ENCODE measurements around the gene SZT2. TPM values are rescaled to one million over a fixed set of nuclear protein-coding genes. Genes with fewer than 3 reads are reported as not detected.

SZT2 gene
- total RNA-seq, 1 experiment from 2014 or later, result 28.4 TPM

- TF ChIP-seq NFE2L1 (CRISPR knock-in tag; IDR thresholded peaks at IDR 0.05), result no peak
- no peak for TF ChIP-seq ERG (CRISPR knock-in tag; IDR thresholded peaks at IDR 0.05)
Measured at GRCh38 chr1:43415901-43416300, 26.2 kb downstream of the SZT2 start (continued).

DNA sequence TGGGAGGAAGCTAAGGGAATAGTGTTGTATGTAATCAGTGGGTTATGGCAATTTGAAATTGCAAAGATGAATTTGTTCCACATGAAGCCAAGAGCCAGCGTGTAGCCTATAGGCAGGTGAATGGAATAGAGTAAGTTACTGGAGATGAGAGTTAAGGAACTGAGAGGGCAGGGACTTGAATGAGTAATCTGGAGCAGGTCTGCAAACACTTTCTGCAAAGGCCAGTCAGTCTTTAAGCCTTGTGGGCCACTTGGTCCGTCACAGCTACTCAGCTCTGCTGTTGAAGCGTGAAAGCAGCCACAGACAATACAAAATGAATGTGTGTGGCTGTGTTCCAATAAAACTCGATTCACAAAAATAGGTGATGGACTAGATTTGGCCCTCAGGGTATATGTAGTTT lies 29.2 kb downstream of the SZT2 start:
- ATAC-seq (no peak), DNase-seq (ENCODE audit: low spot score) (no peak)
- POLR2A ChIA-PET, result no interaction called here
- TF ChIP-seq ZNF232 (CRISPR knock-in tag; IDR thresholded peaks at IDR 0.05), result no peak
- TF ChIP-seq NR2C2 (CRISPR knock-in tag; IDR thresholded peaks at IDR 0.05), result no peak
- no peak for TF ChIP-seq GTF2I (CRISPR knock-in tag; conservative IDR thresholded peaks at IDR 0.05)
- TF ChIP-seq FOXJ3 (CRISPR knock-in tag; IDR thresholded peaks at IDR 0.05; ENCODE audit: borderline replicate concordance), result no peak
- Mint-ChIP-seq H3K27ac (no peak overlapping the region), H3K4me1 (peaks cover 9% of the 10 kb centered on the region), H3K9me3 (no peaks in the 10 kb centered on the region), H3K36me3 (peaks cover 15% of the 10 kb centered on the region), H3K4me3 (no peak overlapping the region), H3K27me3 (ENCODE audit: low read depth) (no peaks in the 10 kb centered on the region)
- CTCF ChIA-PET, result interaction anchor here (1.0 kb wide), 1 partner anchor 192 kb away, joined by 4 read pairs; no protein-coding TSS in a partner anchor

DNA sequence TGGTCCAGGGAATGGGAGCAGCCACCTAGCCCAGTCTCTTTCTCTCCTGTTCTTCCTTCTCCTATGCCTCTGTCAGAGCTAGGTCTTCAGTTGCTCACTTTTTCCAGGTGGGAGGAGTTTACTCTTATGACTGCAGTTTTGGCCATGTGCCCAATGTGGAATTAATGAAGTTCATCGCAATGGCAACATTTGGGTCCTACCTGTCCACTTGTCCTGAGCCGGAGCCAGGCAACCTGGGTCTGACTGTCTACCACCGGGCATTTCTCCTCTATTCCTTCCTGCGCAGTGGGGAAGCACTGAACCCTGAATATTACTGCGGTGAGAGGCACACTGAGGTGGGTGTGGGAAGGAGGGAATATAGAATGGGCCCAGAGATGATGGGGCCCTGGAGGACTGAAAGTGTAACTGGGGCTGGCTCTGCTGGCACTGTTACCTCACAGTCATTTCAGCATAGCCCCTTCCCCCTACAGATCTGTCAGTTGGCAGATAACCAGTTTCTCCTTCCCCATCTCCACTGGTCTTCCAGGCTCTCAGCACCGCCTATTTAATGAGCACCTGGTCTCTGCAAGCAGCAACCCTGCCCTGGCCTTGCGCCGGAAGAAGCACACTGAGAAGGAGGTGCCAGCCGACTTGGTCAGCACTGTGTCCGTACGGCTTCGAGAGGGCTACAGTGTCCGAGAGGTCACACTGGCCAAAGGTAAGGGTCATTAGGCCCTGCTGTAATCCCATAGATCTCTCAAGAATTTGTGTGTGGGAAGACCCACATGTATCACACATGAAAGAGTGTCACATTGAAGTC lies 30.1 kb downstream of the SZT2 start:
- no peak for TF ChIP-seq ZNF121 (CRISPR knock-in tag; IDR thresholded peaks at IDR 0.05)
- TF ChIP-seq, protein P1, sequence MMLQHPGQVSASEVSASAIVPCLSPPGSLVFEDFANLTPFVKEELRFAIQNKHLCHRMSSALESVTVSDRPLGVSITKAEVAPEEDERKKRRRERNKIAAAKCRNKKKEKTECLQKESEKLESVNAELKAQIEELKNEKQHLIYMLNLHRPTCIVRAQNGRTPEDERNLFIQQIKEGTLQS (CRISPR knock-in tag; conservative IDR thresholded peaks at IDR 0.05), result no peak
- TF ChIP-seq SP1 (CRISPR knock-in tag; conservative IDR thresholded peaks at IDR 0.05), result no peak
- TF ChIP-seq ATF2 (CRISPR knock-in tag; IDR thresholded peaks at IDR 0.05; ENCODE audit: borderline replicate concordance, low read depth), result no peak
- TF ChIP-seq, protein P2, sequence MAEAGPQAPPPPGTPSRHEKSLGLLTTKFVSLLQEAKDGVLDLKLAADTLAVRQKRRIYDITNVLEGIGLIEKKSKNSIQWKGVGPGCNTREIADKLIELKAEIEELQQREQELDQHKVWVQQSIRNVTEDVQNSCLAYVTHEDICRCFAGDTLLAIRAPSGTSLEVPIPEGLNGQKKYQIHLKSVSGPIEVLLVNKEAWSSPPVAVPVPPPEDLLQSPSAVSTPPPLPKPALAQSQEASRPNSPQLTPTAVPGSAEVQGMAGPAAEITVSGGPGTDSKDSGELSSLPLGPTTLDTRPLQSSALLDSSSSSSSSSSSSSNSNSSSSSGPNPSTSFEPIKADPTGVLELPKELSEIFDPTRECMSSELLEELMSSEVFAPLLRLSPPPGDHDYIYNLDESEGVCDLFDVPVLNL (CRISPR knock-in tag; IDR thresholded peaks at IDR 0.05; ENCODE audit: borderline replicate concordance, low read depth), result no peak
- no peak for TF ChIP-seq ZNF416 (CRISPR knock-in tag; IDR thresholded peaks at IDR 0.05)
- TF ChIP-seq GTF2I (CRISPR knock-in tag; conservative IDR thresholded peaks at IDR 0.05), result no peak
- TF ChIP-seq FOXP1 (CRISPR knock-in tag; IDR thresholded peaks at IDR 0.05; ENCODE audit: borderline replicate concordance), result no peak
- TF ChIP-seq, protein P3, sequence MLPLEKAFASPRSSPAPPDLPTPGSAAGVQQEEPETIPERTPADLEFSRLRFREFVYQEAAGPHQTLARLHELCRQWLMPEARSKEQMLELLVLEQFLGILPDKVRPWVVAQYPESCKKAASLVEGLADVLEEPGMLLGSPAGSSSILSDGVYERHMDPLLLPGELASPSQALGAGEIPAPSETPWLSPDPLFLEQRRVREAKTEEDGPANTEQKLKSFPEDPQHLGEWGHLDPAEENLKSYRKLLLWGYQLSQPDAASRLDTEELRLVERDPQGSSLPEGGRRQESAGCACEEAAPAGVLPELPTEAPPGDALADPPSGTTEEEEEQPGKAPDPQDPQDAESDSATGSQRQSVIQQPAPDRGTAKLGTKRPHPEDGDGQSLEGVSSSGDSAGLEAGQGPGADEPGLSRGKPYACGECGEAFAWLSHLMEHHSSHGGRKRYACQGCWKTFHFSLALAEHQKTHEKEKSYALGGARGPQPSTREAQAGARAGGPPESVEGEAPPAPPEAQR (CRISPR knock-in tag; IDR thresholded peaks at IDR 0.05), result no peak
- TF ChIP-seq NR2C2 (CRISPR knock-in tag; IDR thresholded peaks at IDR 0.05), result no peak
- Mint-ChIP-seq H3K36me3 (peaks cover 15% of the 10 kb centered on the region), H3K9me3 (no peaks in the 10 kb centered on the region), H3K4me1 (peaks cover 9% of the 10 kb centered on the region), H3K27ac (no peak overlapping the region), H3K27me3 (ENCODE audit: low read depth) (no peaks in the 10 kb centered on the region), H3K4me3 (no peak overlapping the region)
- no peak for ATAC-seq
- DNase-seq (ENCODE audit: low spot score), result no peak
- POLR2A ChIA-PET, result no interaction called here
- CTCF ChIA-PET, result no interaction called here

- no peaks in the 10 kb centered on the region for H3K9me3 Mint-ChIP-seq
- no peak overlapping the region for H3K4me3 Mint-ChIP-seq
- ATAC-seq (no peak), DNase-seq (ENCODE audit: low spot score) (no peak)
- ChIA-PET CTCF (interaction anchor here (0.5 kb wide), 1 partner anchor 84 kb away, joined by 5 read pairs; no protein-coding TSS in a partner anchor), POLR2A (no interaction called here)
- peaks cover 15% of the 10 kb centered on the region for H3K36me3 Mint-ChIP-seq
- TF ChIP-seq SMAD3 (CRISPR knock-in tag; IDR thresholded peaks at IDR 0.05; ENCODE audit: borderline replicate concordance) (no peak), ZNF423 (CRISPR knock-in tag; IDR thresholded peaks at IDR 0.05) (no peak), RELA (CRISPR knock-in tag; IDR thresholded peaks at IDR 0.05; ENCODE audit: borderline replicate concordance) (no peak), SOX15 (CRISPR knock-in tag; IDR thresholded peaks at IDR 0.05) (no peak), ERG (CRISPR knock-in tag; IDR thresholded peaks at IDR 0.05) (no peak), ATF1 (CRISPR knock-in tag; IDR thresholded peaks at IDR 0.05) (no peak)
- peaks cover 9% of the 10 kb centered on the region for H3K4me1 Mint-ChIP-seq
- H3K27me3 Mint-ChIP-seq (ENCODE audit: low read depth), result no peaks in the 10 kb centered on the region
- no peak overlapping the region for H3K27ac Mint-ChIP-seq
Measured at GRCh38 chr1:43420874-43421273, 31.2 kb downstream of the SZT2 start.

All from WTC11 (cell line).